ENCODE results near the gene ENOX2. TPM values are rescaled to one million over a fixed set of nuclear protein-coding genes. Genes with fewer than 3 reads are reported as not detected.

The ENOX2 gene
- total RNA-seq, 1 donor from 2014 or later = 23.2 TPM

DNA sequence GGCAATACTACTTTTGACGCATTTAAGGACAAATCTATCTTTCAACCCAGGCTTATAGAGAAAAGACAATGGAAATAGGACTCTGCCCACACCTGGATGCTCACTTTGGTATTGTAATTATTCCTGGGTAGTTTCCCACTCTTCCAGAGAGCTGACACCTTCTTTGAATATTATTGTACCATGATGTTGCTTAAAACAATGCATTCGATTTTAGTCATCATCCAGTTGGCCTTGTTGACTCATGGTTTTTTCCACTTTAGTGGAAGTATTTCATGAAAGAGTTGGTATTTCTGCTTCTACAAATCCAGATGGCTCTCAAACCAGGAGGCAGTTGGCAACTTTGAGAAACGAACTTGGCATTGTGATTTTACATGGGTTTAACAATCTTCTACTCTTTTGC, 124.2 kb downstream of the ENOX2 start:
- DNase-seq (ENCODE audit: low spot score) = no peak
- intact Hi-C loops (cut with DNase I) = no loop called here

DNA sequence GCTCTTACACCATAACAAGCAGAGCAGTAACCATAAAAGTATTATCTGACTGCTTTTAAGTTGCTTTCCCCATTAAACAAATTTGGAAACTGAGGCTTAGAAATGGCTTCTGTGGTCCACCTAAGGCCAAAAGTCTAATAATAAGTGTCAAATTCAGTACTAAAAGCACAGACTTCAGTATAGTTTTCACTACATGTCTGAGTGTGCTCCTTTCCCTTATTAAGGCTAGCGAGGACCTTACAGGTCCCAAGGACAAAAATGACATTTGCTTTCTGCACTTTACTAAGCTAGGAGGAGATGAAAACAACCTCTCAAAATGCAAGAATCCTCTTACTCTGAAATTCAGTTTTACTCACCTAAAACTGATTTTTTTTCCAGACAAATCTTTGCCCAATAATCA, 127.2 kb downstream of the ENOX2 start:
- no peak for DNase-seq (ENCODE audit: low spot score)
- intact Hi-C loops (cut with DNase I) = no loop called here

DNA sequence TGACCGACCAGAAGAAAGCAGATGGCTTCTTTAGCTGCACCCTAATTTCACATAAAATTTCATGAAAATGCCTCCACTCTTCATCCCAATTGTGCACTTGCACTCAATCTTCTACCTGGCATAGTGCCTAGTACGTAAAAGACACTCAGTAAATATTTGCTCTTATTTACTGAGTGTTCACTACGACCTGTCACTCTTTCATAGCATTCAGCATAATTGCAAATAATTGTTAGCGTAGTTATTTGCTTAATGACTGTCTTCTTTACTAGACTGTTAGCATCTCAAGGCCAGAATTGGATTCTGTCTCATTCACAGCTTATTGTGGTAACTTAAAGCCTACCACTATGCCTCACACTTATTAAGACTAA, 130.2 kb downstream of the ENOX2 start:
- intact Hi-C loops (cut with DNase I) = no loop called here
- DNase-seq (ENCODE audit: low spot score) = no peak

DNA sequence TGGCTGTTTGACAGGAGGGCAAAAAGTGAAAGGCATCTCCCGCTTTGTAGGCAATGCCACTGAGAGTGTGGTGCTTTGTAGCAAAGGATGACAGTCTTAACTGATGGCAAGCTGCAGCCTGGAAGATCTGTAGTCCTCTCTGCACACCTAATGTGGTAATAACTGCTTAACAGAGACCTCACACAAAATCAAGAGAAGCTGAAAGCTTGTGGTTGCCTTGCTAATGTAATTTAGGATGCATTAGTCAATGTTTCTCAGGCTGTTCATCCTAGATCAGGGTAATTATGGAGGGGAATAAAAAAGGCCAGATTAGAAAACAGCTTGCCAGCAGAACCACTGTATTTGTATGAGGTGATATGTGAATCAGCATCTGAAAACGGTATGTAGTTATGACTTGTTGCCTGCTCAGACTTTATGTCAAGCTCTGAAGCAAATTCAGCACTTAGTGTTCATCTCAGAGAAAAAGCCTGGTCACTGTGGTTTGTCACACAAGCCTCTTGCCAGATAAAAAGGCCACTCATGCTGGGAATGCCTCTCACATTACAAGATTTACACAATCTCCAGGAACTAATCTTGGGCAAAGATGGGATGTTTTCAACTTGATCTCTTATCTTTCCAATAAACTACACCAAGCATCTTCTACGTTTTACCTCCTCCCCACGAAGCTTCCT, 130.8 kb downstream of the ENOX2 start:
- intact Hi-C loops (cut with DNase I) = no loop called here
- no peak for DNase-seq (ENCODE audit: low spot score)

DNA sequence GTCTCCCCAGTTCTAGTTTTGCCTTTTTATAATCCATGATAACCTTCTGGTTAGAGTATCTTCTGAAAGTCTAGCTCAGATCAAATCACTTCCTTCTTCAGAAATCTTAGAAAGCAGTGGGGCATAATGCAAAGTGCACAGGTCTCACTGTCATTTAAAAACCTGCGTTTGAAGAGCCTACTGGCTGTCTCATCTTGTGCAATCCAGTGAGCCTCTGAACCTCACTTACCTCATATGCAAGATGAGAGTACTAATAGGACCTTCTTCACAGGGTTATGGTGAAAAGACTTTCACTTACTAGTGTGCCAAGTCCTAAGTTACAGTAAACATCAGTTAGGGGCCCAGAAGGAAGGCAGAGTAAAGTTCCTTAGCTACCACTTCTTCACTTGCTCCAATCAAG, 131.4 kb downstream of the ENOX2 start:
- intact Hi-C loops (cut with DNase I) = no loop called here
- no peak for DNase-seq (ENCODE audit: low spot score)

DNA sequence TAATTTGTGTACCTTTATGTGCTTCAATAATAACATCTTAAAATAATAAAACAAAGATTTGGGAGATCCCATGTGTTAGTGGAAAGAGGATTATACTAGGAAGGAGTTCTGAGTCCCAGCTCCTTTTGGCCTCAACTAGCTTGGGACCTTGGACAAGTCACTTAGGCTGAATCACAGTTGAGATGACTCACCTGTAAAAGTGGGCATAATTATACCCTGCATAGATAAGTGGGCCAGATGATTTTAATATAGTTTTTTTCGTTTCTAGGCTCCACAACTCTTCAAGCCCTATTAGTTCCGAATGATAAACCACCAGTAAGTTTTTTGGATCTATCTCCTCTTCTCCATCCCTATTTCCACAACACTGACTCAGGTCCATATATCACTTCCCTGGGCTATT, 131.8 kb downstream of the ENOX2 start:
- no peak for DNase-seq (ENCODE audit: low spot score)
- intact Hi-C loops (cut with DNase I) = no loop called here

DNA sequence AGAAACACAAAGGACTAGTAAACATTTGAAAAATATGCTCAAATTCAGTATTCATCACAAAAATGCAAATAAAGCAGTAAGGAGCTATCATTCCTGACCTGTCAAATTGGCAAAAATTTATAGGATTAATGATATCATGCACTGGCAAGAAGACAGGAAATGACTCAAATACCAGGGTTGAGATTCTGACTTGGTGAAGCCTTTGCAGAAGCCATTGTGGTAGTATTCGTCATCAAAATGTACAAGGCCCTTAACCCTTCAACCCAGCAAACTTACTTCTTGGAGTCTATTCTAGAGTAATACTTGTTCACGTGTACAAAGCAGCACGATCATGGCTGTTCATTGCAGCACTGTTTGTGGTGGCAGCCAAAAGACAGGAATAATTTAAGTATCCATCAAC, 132.4 kb downstream of the ENOX2 start:
- intact Hi-C loops (cut with DNase I) = no loop called here
- DNase-seq (ENCODE audit: low spot score) = no peak

DNA sequence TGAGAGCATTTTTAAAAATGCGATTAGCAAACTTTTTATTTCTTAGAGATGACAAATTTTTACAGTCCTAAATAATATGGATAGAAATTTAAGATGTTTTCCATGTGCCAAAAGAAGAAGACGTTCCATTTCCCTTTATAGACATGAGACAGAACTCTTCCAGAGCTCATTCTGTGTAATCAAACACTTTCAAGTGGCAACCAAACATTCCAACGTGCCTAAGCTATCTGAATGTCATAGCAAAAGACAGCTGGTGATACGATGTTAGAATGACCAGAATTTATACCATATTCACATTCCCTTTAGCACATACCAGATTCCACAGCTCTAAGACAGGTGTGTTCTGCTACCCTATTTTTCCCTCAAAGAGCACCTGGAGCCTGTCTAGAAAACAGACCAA, 133.2 kb downstream of the ENOX2 start:
- DNase-seq (ENCODE audit: low spot score) = no peak
- intact Hi-C loops (cut with DNase I) = no loop called here

DNA sequence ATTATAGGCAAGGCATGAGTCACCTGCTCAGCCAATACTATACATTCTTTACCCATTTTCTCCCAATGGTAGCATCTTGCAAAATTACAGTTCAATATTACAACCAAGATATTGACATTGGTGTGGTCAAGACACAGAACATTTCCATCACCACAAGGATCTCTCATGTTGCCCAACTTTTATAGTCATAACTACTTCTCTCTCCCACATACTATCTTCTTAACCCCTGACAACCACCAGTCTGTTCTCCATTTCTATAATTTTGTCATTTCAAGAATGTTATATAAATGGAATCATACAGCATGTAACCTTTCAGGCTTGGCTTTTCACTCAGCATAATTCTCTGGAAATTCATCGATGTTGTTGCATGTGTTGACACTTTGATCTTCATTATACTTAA, 144.9 kb downstream of the ENOX2 start:
- no peak for DNase-seq (ENCODE audit: low spot score)
- intact Hi-C loops (cut with DNase I) = no loop called here

DNA sequence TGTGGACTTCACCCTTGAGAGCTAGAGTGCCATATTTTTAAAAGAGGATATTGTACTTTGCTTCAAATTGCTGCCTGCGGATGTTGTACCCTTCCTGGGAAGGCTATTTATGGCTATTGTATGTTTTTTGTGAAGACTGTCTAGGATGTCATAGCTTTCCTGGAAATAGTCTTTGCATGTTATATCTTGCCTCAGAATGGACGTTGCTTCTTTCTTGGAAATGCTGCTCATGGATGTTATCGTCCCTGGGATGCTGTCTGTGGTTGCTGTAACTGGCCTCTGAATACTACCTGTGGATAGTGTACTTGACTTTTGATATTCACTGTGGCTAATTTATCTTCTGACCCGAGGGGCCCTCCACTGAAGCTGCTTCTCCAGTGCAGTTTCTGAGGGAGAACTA, 146.8 kb downstream of the ENOX2 start:
- intact Hi-C loops (cut with DNase I) = no loop called here
- DNase-seq (ENCODE audit: low spot score) = no peak

DNA sequence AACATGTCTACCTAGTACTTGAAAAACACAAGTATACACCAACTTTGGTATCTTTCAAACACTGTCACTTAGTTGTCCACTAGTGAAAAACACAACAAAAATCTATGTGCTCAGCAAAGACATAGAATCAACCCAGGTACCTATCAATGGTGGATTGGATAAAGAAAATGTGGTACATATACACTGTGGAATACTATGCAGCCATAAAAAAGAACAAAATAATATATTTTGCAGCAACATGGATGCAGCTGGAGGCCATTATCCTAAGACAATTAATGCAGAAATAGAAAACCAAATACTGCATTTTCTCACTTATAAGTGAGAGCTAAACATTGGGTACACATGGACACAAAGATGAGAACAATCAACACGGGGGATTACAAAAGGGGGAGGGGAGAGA, 148.7 kb downstream of the ENOX2 start:
- no peak for DNase-seq (ENCODE audit: low spot score)
- intact Hi-C loops (cut with DNase I) = no loop called here

DNA sequence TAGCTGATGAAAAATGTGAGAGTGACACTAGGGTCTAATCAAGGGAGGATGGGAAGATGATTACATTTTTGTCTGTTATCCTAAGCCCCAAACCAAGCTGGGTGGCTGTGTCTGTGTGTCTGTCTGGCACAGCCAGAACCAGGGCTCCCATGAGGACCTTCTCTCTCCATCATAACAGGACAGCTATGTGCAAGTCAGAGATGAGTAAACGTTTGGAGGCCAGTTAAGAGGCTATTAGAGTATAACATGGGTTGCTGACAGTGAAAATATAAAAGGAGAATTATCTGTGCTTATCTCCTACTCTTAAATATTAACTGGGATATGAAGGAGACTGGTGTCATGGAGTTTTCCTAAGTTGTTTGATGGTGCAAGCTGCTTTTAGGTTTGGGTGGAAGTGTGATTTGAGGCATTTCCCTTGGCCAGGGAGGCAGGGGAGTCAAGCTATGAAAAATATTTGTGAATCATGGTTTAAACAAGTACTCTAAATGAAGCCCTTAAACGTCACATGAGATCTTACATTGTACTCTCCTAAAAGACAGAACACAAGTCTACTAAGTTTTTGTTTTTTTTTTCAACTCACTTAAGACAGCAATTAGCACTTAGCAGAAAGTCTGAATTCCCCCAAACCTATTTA, 156.2 kb downstream of the ENOX2 start:
- no peak for DNase-seq (ENCODE audit: low spot score)
- intact Hi-C loops (cut with DNase I) = no loop called here

DNA sequence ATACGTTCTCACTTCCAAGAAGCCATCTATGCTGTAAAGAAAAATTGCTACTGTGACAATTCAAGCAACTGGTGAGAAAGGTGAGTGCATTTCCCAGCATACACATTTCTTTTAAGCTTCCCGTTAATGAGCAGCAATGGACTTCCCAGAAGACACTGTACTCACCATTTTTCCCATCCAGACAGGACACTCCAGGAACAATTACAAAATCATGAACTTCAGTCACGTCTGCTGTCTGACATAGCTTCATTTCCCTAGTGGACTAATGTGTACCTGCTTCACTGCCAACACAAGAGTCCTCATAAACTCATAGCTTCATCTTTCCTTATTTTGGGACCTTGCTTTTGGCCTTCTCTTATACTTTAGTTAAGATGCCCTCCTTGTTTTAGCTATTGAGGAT, 156.9 kb downstream of the ENOX2 start:
- intact Hi-C loops (cut with DNase I) = no loop called here
- no peak for DNase-seq (ENCODE audit: low spot score)

DNA sequence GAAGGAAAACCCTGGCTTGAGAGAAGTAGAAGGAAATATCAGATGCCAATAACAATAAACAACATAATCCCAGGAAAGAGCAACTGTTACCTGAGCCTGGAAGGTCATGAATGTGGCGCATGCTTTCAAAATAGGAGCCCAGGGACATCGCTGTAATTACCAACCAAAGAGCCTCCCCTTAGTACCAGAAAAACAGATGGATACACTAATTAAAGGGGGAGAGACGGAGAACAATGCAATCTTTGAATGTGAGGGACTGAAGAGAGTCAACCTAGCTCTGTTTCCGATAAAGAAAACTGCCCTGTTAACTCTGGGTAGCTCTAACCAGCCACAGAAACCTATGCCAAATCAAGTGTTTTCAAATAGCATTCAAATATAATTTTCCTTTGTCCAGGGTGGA, 161.4 kb downstream of the ENOX2 start:
- intact Hi-C loops (cut with DNase I) = no loop called here
- DNase-seq (ENCODE audit: low spot score) = no peak

DNA sequence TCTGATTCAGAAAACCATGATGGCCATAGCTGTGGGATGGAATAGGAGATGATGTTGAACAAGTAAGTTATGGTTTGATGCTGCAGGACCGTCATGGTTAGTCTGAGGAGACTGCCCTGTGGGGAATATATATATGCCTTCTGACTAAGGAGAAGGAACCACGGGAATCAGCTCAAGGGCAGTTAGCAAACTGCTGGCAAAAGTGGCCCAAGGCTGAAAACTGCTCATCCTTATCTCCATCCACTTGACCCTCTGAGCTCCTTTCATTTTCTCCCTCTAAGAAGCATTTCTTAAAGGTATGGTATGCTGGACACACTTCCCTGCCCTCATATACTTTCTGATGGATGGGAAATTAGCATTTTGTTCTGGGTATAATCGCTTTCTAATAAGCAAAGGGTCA, 161.9 kb downstream of the ENOX2 start:
- intact Hi-C loops (cut with DNase I) = no loop called here
- DNase-seq (ENCODE audit: low spot score) = no peak

DNA sequence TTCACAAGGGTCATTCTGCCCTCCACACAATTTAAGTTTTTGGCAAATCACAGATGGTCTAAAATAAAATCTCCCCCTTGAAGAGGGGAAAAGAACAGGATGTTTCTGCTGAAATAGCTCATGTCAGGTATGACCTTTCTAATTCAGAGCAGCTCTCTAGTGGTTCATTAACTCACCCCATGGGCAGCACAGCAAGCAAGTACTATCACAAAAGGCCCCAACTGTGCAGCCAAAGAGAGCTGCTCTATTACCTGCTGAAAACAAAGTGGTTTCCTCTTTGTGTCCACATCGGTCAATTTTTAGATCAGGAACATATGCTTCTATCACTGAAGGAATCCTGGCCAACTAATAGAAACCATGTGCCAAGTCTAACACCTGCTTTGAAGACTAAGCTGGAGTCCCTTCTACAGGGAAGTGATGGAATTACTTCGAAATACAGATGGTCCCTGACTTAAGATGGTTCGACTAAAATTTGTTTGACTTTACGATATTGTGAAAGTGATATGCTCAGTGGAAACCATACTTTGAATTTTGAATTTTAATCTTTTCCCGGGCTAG, 164.3 kb downstream of the ENOX2 start:
- intact Hi-C loops (cut with DNase I) = no loop called here
- DNase-seq (ENCODE audit: low spot score) = no peak

DNA sequence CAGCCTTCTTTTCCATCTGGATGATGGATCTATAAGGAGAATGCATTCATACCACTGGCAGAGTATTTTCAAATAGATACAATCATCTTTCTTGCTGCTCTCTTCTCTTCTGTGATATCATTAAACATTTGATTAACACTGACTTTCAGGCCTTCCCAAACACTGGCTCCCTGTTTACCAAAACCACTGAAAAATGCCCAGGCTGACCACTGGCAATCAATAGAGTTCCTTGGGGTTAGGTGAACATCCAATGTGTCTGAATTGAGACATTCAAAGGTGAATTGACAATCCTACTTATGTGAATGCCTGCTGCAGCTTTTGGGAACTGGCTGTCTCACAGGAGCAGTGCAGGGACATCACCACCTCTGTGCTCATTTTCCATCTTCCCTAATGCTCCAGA, 168.3 kb downstream of the ENOX2 start:
- intact Hi-C loops (cut with DNase I) = no loop called here
- no peak for DNase-seq (ENCODE audit: low spot score)

DNA sequence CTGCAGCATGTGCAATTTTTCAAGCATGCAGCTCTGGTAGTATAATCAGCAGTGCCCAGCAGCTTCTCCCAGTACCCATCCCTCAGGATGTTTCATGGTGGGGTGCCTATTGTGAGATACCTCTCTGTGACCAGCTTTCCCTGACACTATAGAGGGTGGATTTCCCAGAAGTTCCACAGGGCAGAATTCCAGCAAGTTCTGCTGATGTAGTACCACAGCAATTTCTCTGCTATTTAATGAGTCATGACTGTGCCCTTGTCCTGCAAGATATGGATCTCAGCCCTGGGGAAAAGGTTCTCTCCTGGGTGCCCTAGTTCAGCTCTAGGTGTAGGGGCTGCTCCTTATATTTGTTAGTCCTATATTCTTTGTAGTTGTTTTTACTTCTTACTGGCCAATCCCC, 174.8 kb downstream of the ENOX2 start:
- intact Hi-C loops (cut with DNase I) = no loop called here
- DNase-seq (ENCODE audit: low spot score) = no peak

DNA sequence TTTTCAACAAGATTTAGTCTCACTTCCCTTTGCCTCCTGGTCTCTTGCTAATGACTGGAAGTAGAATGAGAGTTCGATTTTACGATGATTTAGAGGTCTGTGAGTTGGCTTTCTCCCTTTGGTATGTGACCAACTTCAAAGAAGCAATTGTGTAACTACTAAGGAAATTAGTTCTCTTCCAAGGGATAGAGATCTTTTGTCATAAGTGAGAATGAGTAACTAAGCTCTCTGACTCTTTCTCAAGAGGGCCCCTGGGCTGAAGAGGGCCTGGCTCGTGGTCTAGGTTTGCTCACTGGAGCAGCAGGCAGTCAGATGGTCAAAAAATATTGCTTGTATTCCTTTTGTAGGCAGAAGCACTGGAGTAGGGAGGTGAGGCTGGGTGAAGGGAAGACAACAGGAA, 176.3 kb downstream of the ENOX2 start:
- intact Hi-C loops (cut with DNase I) = no loop called here
- DNase-seq (ENCODE audit: low spot score) = no peak

DNA sequence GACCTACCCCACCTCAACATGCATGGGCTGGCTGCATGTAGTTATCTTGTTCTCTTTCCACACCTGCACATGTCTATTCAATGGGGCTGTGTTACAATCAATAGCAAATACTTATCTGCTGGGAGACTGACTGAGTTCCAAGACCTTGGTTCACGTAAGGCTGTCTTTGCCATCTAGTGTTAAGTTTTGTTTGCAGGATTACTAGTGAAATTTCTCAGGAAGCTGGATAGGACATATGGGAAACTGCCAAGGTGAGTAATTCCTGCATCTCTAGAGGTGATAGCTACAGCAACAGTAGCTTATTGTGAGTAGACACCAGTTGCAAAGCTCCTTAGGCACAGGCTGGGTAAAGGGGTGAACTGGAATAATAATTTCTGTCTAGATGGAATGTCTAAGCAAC, 177.5 kb downstream of the ENOX2 start:
- no peak for DNase-seq (ENCODE audit: low spot score)
- intact Hi-C loops (cut with DNase I) = no loop called here

DNA sequence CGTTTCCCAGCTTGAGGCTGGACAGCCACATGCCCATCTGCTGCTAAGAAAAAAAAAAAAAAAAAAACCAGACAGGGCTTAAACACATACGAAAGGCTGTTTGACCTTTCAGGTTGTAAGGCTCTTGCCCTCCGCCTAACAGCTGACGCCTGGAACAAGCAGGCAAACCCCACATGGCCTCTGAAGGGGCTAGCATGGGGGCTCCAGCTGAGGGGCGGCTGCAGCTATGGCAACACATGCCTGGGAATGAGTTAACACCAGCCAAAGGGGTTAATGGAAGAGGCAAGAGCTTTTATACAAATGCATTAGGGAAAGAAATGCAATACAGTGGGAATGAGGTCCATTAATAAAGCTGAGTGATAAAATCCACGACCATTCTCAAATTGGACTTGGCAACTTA, 183.6 kb downstream of the ENOX2 start:
- intact Hi-C loops (cut with DNase I) = no loop called here
- no peak for DNase-seq (ENCODE audit: low spot score)

DNA sequence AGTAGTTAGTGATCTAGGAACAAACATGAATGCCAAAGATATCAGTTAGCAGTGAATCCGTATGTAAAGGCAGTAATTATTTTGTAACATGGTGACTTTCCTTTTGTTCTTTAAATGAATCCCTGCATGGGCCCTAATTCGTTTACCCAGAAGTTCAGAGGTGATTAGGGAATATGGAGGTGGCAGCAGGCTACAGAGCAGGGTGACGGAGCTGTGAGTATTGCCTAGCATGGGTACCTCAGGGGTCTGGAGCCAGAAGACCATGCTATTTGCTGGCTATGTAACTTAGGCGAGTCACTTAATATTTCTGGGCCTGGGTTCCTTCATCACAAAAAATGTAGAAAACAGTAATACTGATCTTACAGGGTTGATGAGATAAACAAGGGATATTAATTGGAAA, 184.9 kb downstream of the ENOX2 start:
- intact Hi-C loops (cut with DNase I) = no loop called here
- no peak for DNase-seq (ENCODE audit: low spot score)
